ENCODE results near the gene KCTD14.

Gene KCTD14

DNA sequence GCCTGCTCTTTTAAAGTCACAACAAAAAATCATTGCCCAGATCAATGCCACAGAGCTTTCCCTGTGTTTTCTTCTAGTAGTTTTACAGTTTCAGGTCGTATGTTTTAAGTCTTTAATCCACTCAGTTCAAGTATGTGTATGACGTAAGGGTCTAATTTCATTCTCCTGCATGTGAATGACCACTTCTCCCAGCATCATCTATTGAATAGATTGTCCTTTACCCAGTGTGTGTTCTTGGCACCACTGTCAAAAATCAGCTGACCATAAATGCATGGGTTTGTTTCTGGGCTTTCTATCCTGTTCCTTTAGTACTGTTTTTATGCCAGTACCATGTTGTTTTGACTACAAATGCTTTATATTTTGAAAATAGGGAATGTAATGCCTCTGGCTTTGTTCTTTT lies 56.7 kb downstream of the KCTD14 start:
- H3K27ac ChIP-seq (ENCODE audit: insufficient read depth, low read depth, low read length, poor library complexity, severe bottlenecking) = no peak overlapping the region
- no peak overlapping the region for H3K4me3 ChIP-seq (ENCODE audit: insufficient read depth, low read depth, low read length)
- no peaks in the 10 kb centered on the region for H3K36me3 ChIP-seq (ENCODE audit: control insufficient read depth, insufficient read depth, low read length)
- H3K4me1 ChIP-seq (ENCODE audit: control insufficient read depth, insufficient read depth, low read length) = no peaks in the 10 kb centered on the region
- H3K27me3 ChIP-seq (ENCODE audit: control insufficient read depth, insufficient read depth, low read length, poor library complexity, severe bottlenecking) = no peaks in the 10 kb centered on the region
- H3K9me3 ChIP-seq (ENCODE audit: control insufficient read depth, low read length) = no peaks in the 10 kb centered on the region
- 94 to 100% methylated on average over 2 of the region's 2 CpGs for WGBS, 2 experiments

Data from ectodermal cell (in vitro differentiated cells).